K562 (cell line): ENCODE results near the gene GFAP. TPM values are rescaled to one million over a fixed set of nuclear protein-coding genes. Genes with fewer than 3 reads are reported as not detected.
A peak's percentile ranks its signal among the peaks of the same experiment; 100 is the strongest.

ENCODE experiments used
- ATAC-seq: fragments of 200-7000 bp; cut with Tn5 transposase; 3 replicates; pipeline ENCODE4 v1.9.1; 2020; ENCODE audit warnings: moderate library complexity
- BruUV-seq: library from RNA; stranded (reverse); fragments of 400-500 nt; replicated peaks from 2 replicates; lab custom pipeline; 2021; lab: Mats Ljungman, UMichigan
- CTCF ChIA-PET: fragments of 300-600 bp; formaldehyde crosslinking; extraction: SDS; loops from one replicate; lab custom pipeline; 2021; ENCODE audit warnings: low intra/inter-chr PET ratio; lab: Yijun Ruan, JAX
- POLR2A ChIA-PET: fragments of 300-600, 350-650 bp; sonication (Branson Sonifier 250); formaldehyde crosslinking; extraction: SDS; loops from one replicate; lab custom pipeline; 2021; ENCODE audit warnings: antibody characterized with exemption, inconsistent platforms; lab: Yijun Ruan, JAX
- DNase-seq, 4 experiments: peaks; one replicate each; pipeline versions ENCODE4 v3.0.0 to v3.0.0-alpha.2; 2011 to 2018; ENCODE audit warnings: low spot score in 3 of 4, mixed read lengths in 3 of 4; ENCODE audit errors: extremely low read depth in 1 of 4
- FAIRE-seq: peaks from 2 replicates; lab custom pipeline; 2011; peaks lifted over from hg19 to GRCh38; lab: Jason Lieb, UNC
- H2AFZ ChIP-seq: 2 replicates; pipeline ENCODE4 v1.6.0; 2011; ENCODE audit warnings: low read depth, low read length, control low read depth, inconsistent platforms
- H3K27ac ChIP-seq: fragments of 200-600 bp; 3 replicates; pipeline ENCODE4 v1.8.0; 2011; ENCODE audit warnings: low read depth, mild to moderate bottlenecking, control low read depth, inconsistent platforms, low read length, moderate library complexity, mixed read lengths; ENCODE audit errors: extremely low read depth
- H3K27me3 ChIP-seq, 2 experiments: fragments of 300-600 bp in 1 of 2; 2 replicates in 1 of 2; 3 replicates in 1 of 2; pipeline versions ENCODE4 v1.6.0 to v1.8.0; 2011; ENCODE audit warnings: inconsistent platforms in 2 of 2, low read length in 2 of 2, mild to moderate bottlenecking in 1 of 2, mixed read lengths in 1 of 2, moderate library complexity in 1 of 2; ENCODE audit not compliant: control insufficient read depth in 2 of 2, insufficient read depth in 2 of 2
- H3K36me3 ChIP-seq: fragments of 300-600 bp; 3 replicates; pipeline ENCODE4 v1.8.0; 2011; ENCODE audit warnings: mild to moderate bottlenecking, low read length, inconsistent platforms; ENCODE audit not compliant: control insufficient read depth, insufficient read depth
- H3K4me1 ChIP-seq, 2 experiments: fragments of 200-600 bp in 1 of 2; replicated peaks in 1 of 2; 2 replicates in 1 of 2; 3 replicates in 1 of 2; pipeline versions ENCODE4 v1.5.1 to v1.8.0; 2011; ENCODE audit warnings: inconsistent platforms in 2 of 2, low read length in 2 of 2, mild to moderate bottlenecking in 1 of 2, mixed read lengths in 1 of 2, moderate library complexity in 1 of 2; ENCODE audit not compliant: control insufficient read depth in 2 of 2, insufficient read depth in 2 of 2
- H3K4me2 ChIP-seq: 2 replicates; pipeline ENCODE4 v1.6.1; 2011; ENCODE audit warnings: low read length, control low read depth, inconsistent platforms, mixed read lengths; ENCODE audit not compliant: insufficient read depth
- H3K4me3 ChIP-seq: fragments of 200-600 bp; sonication (generic), shearing (Covaris generic); 2 replicates; pipeline ENCODE4 v1.5.1; 2016; ENCODE audit warnings: control low read depth, inconsistent platforms
- H3K79me2 ChIP-seq: fragments of 200-600 bp; 3 replicates; pipeline ENCODE4 v1.8.0; 2011; ENCODE audit warnings: low read length, inconsistent platforms; ENCODE audit not compliant: control insufficient read depth, insufficient read depth
- H3K9ac ChIP-seq, 2 experiments: 2 replicates each; pipeline versions ENCODE4 v1.6.0 to v1.6.1; 2011; ENCODE audit warnings: low read depth in 2 of 2, low read length in 2 of 2, control low read depth in 1 of 2, inconsistent platforms in 1 of 2, mild to moderate bottlenecking in 1 of 2, mixed read lengths in 1 of 2; ENCODE audit not compliant: insufficient read depth in 1 of 2
- H3K9me1 ChIP-seq: one replicate; pipeline ENCODE4 v1.6.0; 2011; ENCODE audit warnings: inconsistent platforms, mild to moderate bottlenecking, low read length, moderate library complexity; ENCODE audit not compliant: control insufficient read depth, insufficient read depth
- H3K9me3 ChIP-seq: replicated peaks from 2 replicates; pipeline ENCODE4 v1.5.1; 2011; ENCODE audit warnings: low read depth, low read length, inconsistent platforms; ENCODE audit not compliant: control insufficient read depth, insufficient read depth
- H4K20me1 ChIP-seq: replicated peaks from 2 replicates; pipeline ENCODE4 v1.6.1; 2011; ENCODE audit warnings: low read length, inconsistent platforms, mixed read lengths; ENCODE audit not compliant: control insufficient read depth, insufficient read depth
- ASH1L ChIP-seq: fragments of 450-650 bp; IDR thresholded peaks from 2 replicates; pipeline ENCODE4 v1.6.1; 2018; ENCODE audit warnings: borderline replicate concordance, mild to moderate bottlenecking, low read depth; ENCODE audit not compliant: partially characterized antibody
- MIER1 ChIP-seq: fragments of 450-650 bp; IDR thresholded peaks from 2 replicates; pipeline ENCODE4 v1.6.1; 2016; ENCODE audit warnings: antibody characterized with exemption, mild to moderate bottlenecking, low read depth
- ZNF175 ChIP-seq: fragments of 200-800 bp; sonication (Bioruptor generic); IDR thresholded peaks from 2 replicates; pipeline ENCODE4 v1.6.1; 2016; ENCODE audit warnings: low read depth, mild to moderate bottlenecking, missing genetic modification characterization, missing compliant biosample characterization
- WGBS: fragments of 100-300 bp; shearing (Covaris generic); methylation state at CpG from one replicate; pipeline ENCODE4 v1.1.6; 2016; ENCODE audit warnings: low coverage, mixed read lengths; ENCODE audit not compliant: insufficient coverage; ENCODE audit errors: missing lambda C conversion rate; 5-methylcytosine and 5-hydroxymethylcytosine counted together
- in situ Hi-C: fragments of 300-500 bp; cut with MboI; formaldehyde crosslinking; loops from 4 replicates; pipeline ENCODE4 v1.15.0; 2018; ENCODE audit warnings: inconsistent platforms, mixed read lengths
- intact Hi-C: fragments of 100-400 bp; cut with micrococcal nuclease; formaldehyde crosslinking; loops from 2 replicates; pipeline ENCODE4 v1.14.2; 2022
- microRNA-seq: library from miRNA; unstranded; fragments of <30 nt; microRNA quantifications from one replicate; pipeline ENCODE4, GENCODE V29; 2018; ENCODE audit warnings: borderline microRNAs expressed
- polyA plus RNA-seq, 8 experiments: library from polyadenylated mRNA; depleted of rRNA in 4 of 8; stranded (reverse) in 5 of 8; unstranded in 3 of 8; fragments of >200 nt; fragmentation: Nextera tagmentation in 2 of 8; fragmentation: Illumina TruSeq in 1 of 8; extraction: Ambion mirVana in 2 of 8; extraction: Trizol in 1 of 8; gene quantifications; 2 replicates each; pipeline versions ENCODE4 v1.2.1 to v1.2.3, GENCODE V29; 2011 to 2014; ENCODE audit warnings: inconsistent platforms in 1 of 8, missing spikeins in 1 of 8
- small RNA-seq: library from RNA; depleted of rRNA; stranded (forward); fragments of <200 nt; gene quantifications from one replicate; pipeline ENCODE3, GENCODE V24; 2014
- total RNA-seq, 7 experiments: library from RNA; depleted of rRNA in 6 of 7; stranded (reverse); fragments of >200 nt in 6 of 7; fragmentation: Illumina TruSeq in 2 of 7; extraction: Trizol in 2 of 7; gene quantifications; 2 replicates each; pipeline versions ENCODE4 v1.2.1 to v1.2.3, GENCODE V29; 2011 to 2021; ENCODE audit warnings: low replicate concordance in 1 of 7
- TF ChIP-seq, protein P1 (sequence below): fragments of 450-650 bp; conservative IDR thresholded peaks from 2 replicates; pipeline ENCODE4 v1.6.1; 2016; ENCODE audit warnings: missing genetic modification characterization, low read depth, mild to moderate bottlenecking, control low read depth, missing compliant biosample characterization

GFAP gene
- total and polyA plus RNA-seq, 9 of the 15 experiments (the other 6 are each of a cell fraction or from before 2014, with no cell fraction given): 0.07 to 1.4 (median 0.60) TPM; not detected in 1

DNA sequence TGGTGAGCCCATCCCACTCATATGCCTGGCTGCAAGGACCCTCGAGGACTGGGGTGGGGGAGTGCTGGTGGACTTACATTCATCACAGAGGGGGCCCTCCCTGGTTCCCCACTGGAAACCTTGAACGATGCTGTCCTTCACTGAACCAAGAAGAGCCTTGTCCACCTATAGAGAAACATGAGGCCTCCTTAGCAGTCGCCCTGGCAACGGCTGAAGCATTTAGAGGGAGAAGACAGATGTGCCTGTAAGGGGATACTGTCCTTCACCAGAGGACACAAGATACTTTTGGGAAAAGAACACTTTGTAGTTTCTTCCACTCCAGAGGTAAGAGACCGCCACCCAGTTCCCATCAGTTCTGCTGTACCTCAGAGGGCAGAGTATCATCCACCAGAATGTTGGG, 61.1 kb downstream of the GFAP start:
- Histone ChIP-seq H3K79me2 (no peaks in the 10 kb centered on the region), H3K27me3 (no peaks in the 10 kb centered on the region), H3K36me3 (peaks cover 90% of the 10 kb centered on the region), H3K4me2 (no peak overlapping the region), H2AFZ (no peak overlapping the region), H3K4me1 (no peaks in the 10 kb centered on the region), H3K27ac (no peak overlapping the region), H3K9ac (no peak overlapping the region), H4K20me1 (0 out of 2 replicates have a peak, but pooled peaks cover 2% of the 10 kb centered on the region), H3K9me3 (no peaks in the 10 kb centered on the region), H3K9me1 (no peaks in the 10 kb centered on the region), H3K4me3 (no peak overlapping the region)
- intact Hi-C loops (no loop called here), in situ Hi-C loops (no loop called here)
- 93% methylated on average over 5 of the region's 5 CpGs for WGBS
- POLR2A ChIA-PET: interaction anchor here (0.7 kb wide), 1 partner anchor 965 kb away, joined by 3 read pairs; no protein-coding TSS in a partner anchor
- no peak for DNase-seq
- ATAC-seq: no peak
- no peak for FAIRE-seq
- no TSS peak for BruUV-seq
- CTCF ChIA-PET: no interaction called here
- TF ChIP-seq MIER1 (no peak), ASH1L (no peak), ZNF175 (CRISPR knock-in tag) (no peak)
- TF ChIP-seq, protein P1, sequence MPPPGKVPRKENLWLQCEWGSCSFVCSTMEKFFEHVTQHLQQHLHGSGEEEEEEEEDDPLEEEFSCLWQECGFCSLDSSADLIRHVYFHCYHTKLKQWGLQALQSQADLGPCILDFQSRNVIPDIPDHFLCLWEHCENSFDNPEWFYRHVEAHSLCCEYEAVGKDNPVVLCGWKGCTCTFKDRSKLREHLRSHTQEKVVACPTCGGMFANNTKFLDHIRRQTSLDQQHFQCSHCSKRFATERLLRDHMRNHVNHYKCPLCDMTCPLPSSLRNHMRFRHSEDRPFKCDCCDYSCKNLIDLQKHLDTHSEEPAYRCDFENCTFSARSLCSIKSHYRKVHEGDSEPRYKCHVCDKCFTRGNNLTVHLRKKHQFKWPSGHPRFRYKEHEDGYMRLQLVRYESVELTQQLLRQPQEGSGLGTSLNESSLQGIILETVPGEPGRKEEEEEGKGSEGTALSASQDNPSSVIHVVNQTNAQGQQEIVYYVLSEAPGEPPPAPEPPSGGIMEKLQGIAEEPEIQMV (tag): no peak

Small RNAs within 50 kb of the gene (microRNA-seq; reads per million reads assigned to microRNA genes)
- gene MIR6783: 1.5 reads per million, percentile 17 among the genes with 10 or more reads in this experiment

Small RNAs within 50 kb of the gene (small RNA-seq; reads per million reads assigned to genes)
- gene CCDC103: not detected
- 0.40 reads per million, percentile 11 among the genes with 10 or more reads in this experiment for gene MIR6783
- not detected for gene RN7SL405P

Other genes with a start within 250 kb of the GFAP start
Only the 7 nearest of the 14 such genes appear.
- gene GJC1, start 85.2 kb downstream of the GFAP start, total RNA-seq (2014; rRNA removed): 0.05 and 0.61 TPM in 2 replicates
- gene GJC1, start 85.2 kb downstream of the GFAP start, total RNA-seq (2014; rRNA removed; fragmentation: Illumina TruSeq; extraction: Trizol): 0.15 and 0.19 TPM in 2 replicates
- 0.04 TPM in 2 replicates for gene GJC1, start 85.2 kb downstream of the GFAP start, total RNA-seq (2015; rRNA removed; fragmentation: Illumina TruSeq; extraction: Trizol)
- 0.33 and 0.58 TPM in 2 replicates for gene GJC1, start 85.2 kb downstream of the GFAP start, total RNA-seq (2021)
- gene GJC1, start 85.2 kb downstream of the GFAP start, polyA plus RNA-seq (2011; rRNA removed): 0.66 and 1.4 TPM in 2 replicates
- gene GJC1, start 85.2 kb downstream of the GFAP start, polyA plus RNA-seq (2014; fragmentation: Illumina TruSeq; extraction: Trizol): 0.18 and 0.28 TPM in 2 replicates
- under 1 TPM in 1 of 2 experiments, not detected in 1; 0.17 TPM for gene GJC1, start 85.2 kb downstream of the GFAP start, polyA plus RNA-seq (2014; fragmentation: Nextera tagmentation; extraction: Ambion mirVana)
- gene GJC1, start 85.2 kb downstream of the GFAP start, polyA plus RNA-seq (2014; rRNA removed): 0.04 and 0.20 TPM in 2 replicates
- not detected in 2 replicates for gene HIGD1B, start 67.6 kb downstream of the GFAP start, total RNA-seq (2014; rRNA removed)
- not detected in 2 replicates for gene HIGD1B, start 67.6 kb downstream of the GFAP start, total RNA-seq (2014; rRNA removed; fragmentation: Illumina TruSeq; extraction: Trizol)
- gene HIGD1B, start 67.6 kb downstream of the GFAP start, total RNA-seq (2015; rRNA removed; fragmentation: Illumina TruSeq; extraction: Trizol): not detected in 2 replicates
- not detected in 2 replicates for gene HIGD1B, start 67.6 kb downstream of the GFAP start, total RNA-seq (2021)
- not detected in 2 replicates for gene HIGD1B, start 67.6 kb downstream of the GFAP start, polyA plus RNA-seq (2011; rRNA removed)
- not detected in 2 replicates for gene HIGD1B, start 67.6 kb downstream of the GFAP start, polyA plus RNA-seq (2014; fragmentation: Illumina TruSeq; extraction: Trizol)
- not detected for gene HIGD1B, start 67.6 kb downstream of the GFAP start, polyA plus RNA-seq (2014; fragmentation: Nextera tagmentation; extraction: Ambion mirVana)
- gene HIGD1B, start 67.6 kb downstream of the GFAP start, polyA plus RNA-seq (2014; rRNA removed): not detected in 2 replicates
- 191 and 208 TPM in 2 replicates for gene EFTUD2, start 16.1 kb downstream of the GFAP start, total RNA-seq (2014; rRNA removed)
- gene EFTUD2, start 16.1 kb downstream of the GFAP start, total RNA-seq (2014; rRNA removed; fragmentation: Illumina TruSeq; extraction: Trizol): 233 and 253 TPM in 2 replicates
- gene EFTUD2, start 16.1 kb downstream of the GFAP start, total RNA-seq (2015; rRNA removed; fragmentation: Illumina TruSeq; extraction: Trizol): 205 and 218 TPM in 2 replicates
- 234 and 245 TPM in 2 replicates for gene EFTUD2, start 16.1 kb downstream of the GFAP start, total RNA-seq (2021)
- gene EFTUD2, start 16.1 kb downstream of the GFAP start, polyA plus RNA-seq (2011; rRNA removed): 287 and 362 TPM in 2 replicates
- gene EFTUD2, start 16.1 kb downstream of the GFAP start, polyA plus RNA-seq (2014; fragmentation: Illumina TruSeq; extraction: Trizol): 222 and 225 TPM in 2 replicates
- 100 to 1,000 TPM in 1 of 2 experiments, 10 to 100 TPM in 1; 65.8 to 116 TPM for gene EFTUD2, start 16.1 kb downstream of the GFAP start, polyA plus RNA-seq (2014; fragmentation: Nextera tagmentation; extraction: Ambion mirVana)
- 125 and 138 TPM in 2 replicates for gene EFTUD2, start 16.1 kb downstream of the GFAP start, polyA plus RNA-seq (2014; rRNA removed)
- 12.2 and 13.5 TPM in 2 replicates for gene KIF18B, start 32.3 kb upstream of the GFAP start, total RNA-seq (2014; rRNA removed)
- 5.6 and 8.4 TPM in 2 replicates for gene KIF18B, start 32.3 kb upstream of the GFAP start, total RNA-seq (2014; rRNA removed; fragmentation: Illumina TruSeq; extraction: Trizol)
- 13.2 and 13.7 TPM in 2 replicates for gene KIF18B, start 32.3 kb upstream of the GFAP start, total RNA-seq (2015; rRNA removed; fragmentation: Illumina TruSeq; extraction: Trizol)
- gene KIF18B, start 32.3 kb upstream of the GFAP start, total RNA-seq (2021): 39.5 and 42.8 TPM in 2 replicates
- gene KIF18B, start 32.3 kb upstream of the GFAP start, polyA plus RNA-seq (2011; rRNA removed): 19.6 and 45.5 TPM in 2 replicates
- gene KIF18B, start 32.3 kb upstream of the GFAP start, polyA plus RNA-seq (2014; fragmentation: Illumina TruSeq; extraction: Trizol): 23.2 and 28.8 TPM in 2 replicates
- 1 to 10 TPM; 2.0 to 3.0 TPM for gene KIF18B, start 32.3 kb upstream of the GFAP start, polyA plus RNA-seq (2014; fragmentation: Nextera tagmentation; extraction: Ambion mirVana)
- 32.2 and 42.7 TPM in 2 replicates for gene KIF18B, start 32.3 kb upstream of the GFAP start, polyA plus RNA-seq (2014; rRNA removed)
- gene C1QL1, start 52.8 kb upstream of the GFAP start, total RNA-seq (2014; rRNA removed): 0.09 TPM in 1 of 2 replicates, not detected in the other
- gene C1QL1, start 52.8 kb upstream of the GFAP start, total RNA-seq (2014; rRNA removed; fragmentation: Illumina TruSeq; extraction: Trizol): not detected in 2 replicates
- not detected in 2 replicates for gene C1QL1, start 52.8 kb upstream of the GFAP start, total RNA-seq (2015; rRNA removed; fragmentation: Illumina TruSeq; extraction: Trizol)
- not detected in 2 replicates for gene C1QL1, start 52.8 kb upstream of the GFAP start, total RNA-seq (2021)
- 0.05 and 0.07 TPM in 2 replicates for gene C1QL1, start 52.8 kb upstream of the GFAP start, polyA plus RNA-seq (2011; rRNA removed)
- gene C1QL1, start 52.8 kb upstream of the GFAP start, polyA plus RNA-seq (2014; fragmentation: Illumina TruSeq; extraction: Trizol): not detected in 2 replicates
- not detected for gene C1QL1, start 52.8 kb upstream of the GFAP start, polyA plus RNA-seq (2014; fragmentation: Nextera tagmentation; extraction: Ambion mirVana)
- gene C1QL1, start 52.8 kb upstream of the GFAP start, polyA plus RNA-seq (2014; rRNA removed): 0.12 and 0.27 TPM in 2 replicates
- gene DCAKD, start 136.1 kb upstream of the GFAP start, total RNA-seq (2014; rRNA removed): 26.1 and 43.3 TPM in 2 replicates
- gene DCAKD, start 136.1 kb upstream of the GFAP start, total RNA-seq (2014; rRNA removed; fragmentation: Illumina TruSeq; extraction: Trizol): 15.3 and 17.4 TPM in 2 replicates
- 26.2 and 26.5 TPM in 2 replicates for gene DCAKD, start 136.1 kb upstream of the GFAP start, total RNA-seq (2015; rRNA removed; fragmentation: Illumina TruSeq; extraction: Trizol)
- gene DCAKD, start 136.1 kb upstream of the GFAP start, total RNA-seq (2021): 35.5 and 39.8 TPM in 2 replicates
- gene DCAKD, start 136.1 kb upstream of the GFAP start, polyA plus RNA-seq (2011; rRNA removed): 14.4 and 28.6 TPM in 2 replicates
- 21.4 and 27.7 TPM in 2 replicates for gene DCAKD, start 136.1 kb upstream of the GFAP start, polyA plus RNA-seq (2014; fragmentation: Illumina TruSeq; extraction: Trizol)
- gene DCAKD, start 136.1 kb upstream of the GFAP start, polyA plus RNA-seq (2014; fragmentation: Nextera tagmentation; extraction: Ambion mirVana): 1 to 10 TPM; 7.9 to 9.6 TPM
- 23.5 and 24.8 TPM in 2 replicates for gene DCAKD, start 136.1 kb upstream of the GFAP start, polyA plus RNA-seq (2014; rRNA removed)
- 116 and 117 TPM in 2 replicates for gene NMT1, start 145.8 kb upstream of the GFAP start, total RNA-seq (2014; rRNA removed)
- gene NMT1, start 145.8 kb upstream of the GFAP start, total RNA-seq (2014; rRNA removed; fragmentation: Illumina TruSeq; extraction: Trizol): 105 and 140 TPM in 2 replicates
- gene NMT1, start 145.8 kb upstream of the GFAP start, total RNA-seq (2015; rRNA removed; fragmentation: Illumina TruSeq; extraction: Trizol): 402 and 569 TPM in 2 replicates
- gene NMT1, start 145.8 kb upstream of the GFAP start, total RNA-seq (2021): 213 and 214 TPM in 2 replicates
- 115 and 126 TPM in 2 replicates for gene NMT1, start 145.8 kb upstream of the GFAP start, polyA plus RNA-seq (2011; rRNA removed)
- gene NMT1, start 145.8 kb upstream of the GFAP start, polyA plus RNA-seq (2014; fragmentation: Illumina TruSeq; extraction: Trizol): 205 and 323 TPM in 2 replicates
- 100 to 1,000 TPM; 297 to 332 TPM for gene NMT1, start 145.8 kb upstream of the GFAP start, polyA plus RNA-seq (2014; fragmentation: Nextera tagmentation; extraction: Ambion mirVana)
- gene NMT1, start 145.8 kb upstream of the GFAP start, polyA plus RNA-seq (2014; rRNA removed): 86.7 and 116 TPM in 2 replicates